Hepatic stellate cell (primary cell): Measurements from ENCODE around the gene SVIL.
"Not testable (repeated sequence)": the region's sequence is repeated elsewhere in the genome, so short reads cannot be mapped to it uniquely, and the experiment has no call there.

Source experiments
- DNase-seq: peaks from one replicate; pipeline ENCODE4 v3.0.0; 2011; ENCODE audit warnings: low spot score

The SVIL gene

DNA sequence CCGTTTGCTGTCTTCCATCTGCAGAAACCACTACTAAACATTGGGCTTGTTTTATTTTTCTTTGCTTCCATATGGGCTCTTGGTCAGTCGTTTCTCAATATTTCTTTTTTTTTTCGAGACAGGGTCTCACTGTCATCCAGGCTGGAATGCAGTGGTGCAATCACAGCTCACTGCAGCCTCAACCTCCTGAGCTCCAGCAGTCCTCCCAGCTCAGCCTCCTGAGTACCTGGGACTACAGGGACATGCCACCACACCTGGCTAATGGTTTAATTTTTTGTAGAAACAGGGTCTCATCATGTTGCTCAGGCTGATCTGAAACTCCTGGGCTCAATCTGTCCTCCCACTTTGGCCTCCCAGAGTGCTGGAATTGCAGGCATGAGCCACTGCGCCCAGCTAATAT lies 182.8 kb downstream of the SVIL start:
- DNase-seq: no peak

DNA sequence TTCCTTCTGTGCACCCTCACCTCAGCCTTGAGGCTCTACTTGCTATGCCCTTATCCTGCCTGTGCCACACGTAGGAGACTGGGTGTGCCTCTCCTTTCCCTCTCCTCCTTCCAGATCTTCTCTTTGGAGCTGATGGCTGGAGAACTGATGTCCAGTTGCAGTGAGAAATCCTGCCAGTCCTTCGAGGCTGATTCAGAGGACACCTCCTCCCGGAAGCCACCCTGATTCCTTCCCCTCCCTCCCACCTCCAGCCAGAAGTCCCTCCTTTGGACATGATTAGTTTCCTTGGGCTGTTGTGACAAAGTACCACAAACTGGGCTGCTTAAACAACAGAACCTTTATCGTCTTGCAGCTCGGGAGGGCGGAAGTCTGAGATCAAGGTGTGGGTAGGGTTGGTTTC lies 184.4 kb downstream of the SVIL start:
- DNase-seq: no peak

DNA sequence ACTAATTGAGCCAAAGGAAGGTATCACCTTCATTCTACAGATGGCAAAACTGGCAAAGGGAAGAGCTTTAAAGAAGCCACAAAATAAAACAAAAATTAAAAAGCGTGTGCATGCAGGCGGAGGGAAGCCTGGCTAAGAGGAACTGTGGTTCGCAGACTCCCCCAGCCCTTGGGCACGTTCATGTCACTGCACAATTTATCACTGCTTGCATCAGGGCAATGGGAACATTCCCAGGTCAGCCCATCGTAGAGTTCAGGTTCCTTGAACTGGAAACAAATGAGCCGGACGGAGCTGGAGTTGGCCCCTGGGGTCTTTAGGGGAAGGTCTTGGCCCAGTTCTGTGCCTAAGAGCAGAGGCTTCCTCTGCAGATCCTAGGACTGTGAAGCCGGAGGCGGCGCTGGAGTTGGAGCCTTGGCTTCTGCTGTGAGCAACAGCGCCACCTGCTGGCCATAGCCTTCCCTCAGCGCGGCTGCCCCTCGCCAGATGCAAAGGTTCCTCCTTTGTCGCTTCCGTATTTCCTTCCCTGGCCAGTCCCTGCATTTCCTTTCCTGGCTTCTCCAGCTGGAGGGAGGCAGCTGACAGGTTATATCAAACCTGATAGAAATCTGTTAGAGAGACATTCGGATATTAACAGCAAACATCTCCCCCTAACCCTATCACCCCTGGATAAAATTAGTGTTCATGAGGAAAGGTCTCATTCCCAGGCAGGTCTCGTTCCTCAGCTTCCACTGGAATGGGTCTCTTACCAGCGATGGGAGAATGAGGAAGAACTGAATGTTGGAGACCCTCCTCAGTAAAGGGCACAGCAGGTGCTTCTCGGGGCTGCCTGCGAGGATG lies 185.8 kb downstream of the SVIL start:
- DNase-seq: peak; percentile 31

DNA sequence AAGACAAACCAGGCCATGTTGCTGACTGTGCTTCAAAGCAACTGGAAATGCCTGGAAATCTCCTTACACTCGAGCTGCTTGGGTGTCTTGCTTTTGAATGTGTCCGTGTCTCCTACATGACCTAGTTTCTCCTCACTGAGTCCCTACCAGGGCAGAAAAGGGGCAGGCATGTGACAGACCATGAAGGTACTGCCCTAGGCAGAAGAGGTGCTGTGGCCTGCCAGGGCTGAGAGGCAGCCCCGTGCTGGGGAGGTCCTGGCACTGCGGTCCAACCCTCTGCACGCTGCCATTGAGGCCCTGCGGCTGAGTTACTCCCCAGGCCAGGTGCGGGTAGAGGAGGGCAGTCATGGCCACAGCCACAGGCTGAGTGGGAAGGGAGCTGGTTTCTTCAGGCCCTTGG lies 186.6 kb downstream of the SVIL start:
- DNase-seq: no peak

DNA sequence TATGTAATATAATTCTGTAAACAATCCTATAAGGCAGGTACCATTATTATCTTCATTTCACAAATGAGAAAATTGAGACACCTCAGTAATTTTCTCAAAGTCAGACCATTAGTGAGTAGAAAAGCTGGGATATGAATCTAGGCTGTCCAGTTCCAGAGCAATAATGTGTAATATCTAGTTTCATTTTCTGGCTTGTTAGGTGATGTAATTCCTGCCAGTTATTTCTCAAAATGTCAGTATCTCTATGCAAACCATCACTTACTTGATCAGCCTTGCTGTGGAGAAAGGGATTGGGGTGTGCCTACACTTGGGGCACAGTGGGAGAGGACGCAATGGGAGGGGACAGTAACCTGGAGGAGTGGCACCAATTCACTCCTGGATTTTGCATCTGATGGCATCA lies 188.4 kb downstream of the SVIL start:
- DNase-seq: no peak

DNA sequence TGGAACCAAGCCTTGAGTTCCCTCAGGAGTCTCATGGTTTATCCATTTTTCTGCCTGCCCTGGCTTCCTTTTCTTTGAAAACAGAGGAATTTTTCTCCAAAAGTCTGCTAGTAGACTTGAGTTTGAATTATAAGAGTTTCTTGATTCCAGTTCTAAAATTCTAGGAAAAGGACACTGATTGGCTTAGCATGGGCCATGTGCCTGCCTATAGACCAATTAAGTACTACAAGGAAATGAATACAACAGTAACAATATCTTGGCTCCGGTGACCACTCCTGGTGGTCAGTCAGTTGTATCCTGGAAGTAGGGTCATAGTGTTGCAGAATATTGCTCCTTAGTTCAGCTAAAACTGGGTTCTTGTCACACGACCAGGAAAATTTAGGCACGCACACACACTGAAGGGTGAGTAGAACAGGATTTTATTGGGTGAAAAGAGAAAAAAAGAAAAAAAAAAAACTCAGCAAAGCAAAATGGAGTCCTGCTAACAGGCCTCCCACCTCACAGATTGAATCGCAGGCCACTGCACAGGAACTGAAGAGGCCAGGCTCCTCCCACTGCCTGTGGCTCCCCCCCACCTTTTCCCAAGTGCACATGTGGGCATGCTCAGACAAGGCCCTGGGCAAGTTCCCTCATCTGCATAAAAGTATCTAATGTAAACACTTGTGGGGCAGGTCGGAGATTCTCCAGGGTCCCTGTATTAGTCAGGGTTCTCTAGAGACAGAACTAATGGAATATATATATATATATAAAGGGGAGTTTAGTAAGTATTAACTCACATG lies 190.8 kb downstream of the SVIL start:
- no peak for DNase-seq

DNA sequence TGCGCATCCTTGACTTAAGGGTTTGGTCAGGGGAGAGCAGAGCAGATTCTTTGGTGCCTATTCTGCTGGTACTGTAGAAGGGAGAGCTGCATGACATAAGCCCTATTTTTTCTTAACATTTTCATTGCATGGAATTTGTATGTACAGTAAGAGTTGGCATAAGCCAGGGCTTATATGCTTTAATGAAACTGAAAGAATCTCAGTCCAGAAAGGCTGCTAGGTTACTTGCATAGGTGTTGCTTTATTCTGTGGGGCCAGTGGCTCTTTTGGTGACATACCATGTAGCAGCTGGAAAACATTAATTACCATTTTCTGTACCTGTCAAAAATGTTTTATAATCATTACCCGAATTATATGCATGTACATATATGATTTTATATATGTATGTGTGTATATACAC lies 193.8 kb downstream of the SVIL start:
- no peak for DNase-seq

DNA sequence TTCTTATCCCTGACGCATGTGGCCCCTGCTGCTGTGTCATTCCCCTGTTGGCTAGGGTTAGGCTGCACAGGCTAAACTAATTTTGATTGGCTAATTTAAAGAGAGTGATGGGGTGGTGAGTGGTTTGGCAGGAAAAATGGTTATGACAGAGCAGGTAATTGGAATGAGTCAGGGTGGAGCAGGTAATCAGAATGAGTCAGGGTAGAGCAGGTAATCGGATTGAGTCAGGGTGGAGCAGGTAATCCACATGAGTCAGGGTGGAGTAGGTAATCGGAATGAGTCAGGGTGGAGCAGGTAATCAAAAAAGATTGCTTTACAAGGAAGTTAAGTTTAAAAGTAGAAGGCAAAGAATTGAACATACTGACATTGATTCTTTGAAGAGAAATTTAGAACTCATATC lies 195.8 kb downstream of the SVIL start:
- not testable (repeated sequence) for DNase-seq

DNA sequence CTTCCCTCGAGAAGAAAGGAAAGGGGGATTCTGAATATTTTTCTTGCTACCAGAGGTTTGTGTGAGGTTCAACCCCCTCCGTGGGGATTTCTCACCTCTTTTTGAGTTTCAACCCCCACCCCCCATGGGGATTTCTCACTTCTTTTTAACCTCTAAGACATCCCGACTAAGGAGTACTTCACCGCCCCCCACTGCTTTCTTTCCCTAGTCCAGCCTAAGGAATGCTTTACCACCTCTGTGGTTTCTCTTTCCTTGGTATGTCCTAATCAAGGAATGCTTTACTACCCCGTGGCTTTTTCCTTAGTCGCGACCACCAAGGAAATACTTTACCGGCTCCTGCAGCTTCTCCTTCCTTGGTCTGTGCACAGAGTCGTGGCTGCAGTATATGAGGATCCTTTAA lies 196.5 kb downstream of the SVIL start:
- DNase-seq: no peak

DNA sequence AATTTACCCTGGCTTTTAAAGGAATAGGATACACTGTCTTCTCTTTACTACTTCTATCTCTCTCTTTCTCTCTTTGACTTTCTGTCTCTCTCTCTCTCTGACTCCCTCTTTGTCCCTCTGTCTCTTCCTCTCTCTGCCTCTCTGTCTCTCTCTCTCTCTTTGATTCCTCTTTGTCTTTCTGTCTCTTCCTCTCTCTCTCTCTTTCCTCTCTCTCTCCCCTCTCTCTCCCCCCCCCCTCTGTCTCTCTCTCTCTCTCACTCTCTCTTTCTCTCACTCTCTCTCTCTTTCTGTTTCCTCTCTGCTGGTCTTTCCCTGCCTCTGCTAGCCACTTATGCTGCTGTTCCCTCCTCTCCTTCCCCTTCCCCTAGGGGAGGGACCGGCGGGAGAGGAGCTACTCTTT lies 196.9 kb downstream of the SVIL start:
- no peak for DNase-seq

DNA sequence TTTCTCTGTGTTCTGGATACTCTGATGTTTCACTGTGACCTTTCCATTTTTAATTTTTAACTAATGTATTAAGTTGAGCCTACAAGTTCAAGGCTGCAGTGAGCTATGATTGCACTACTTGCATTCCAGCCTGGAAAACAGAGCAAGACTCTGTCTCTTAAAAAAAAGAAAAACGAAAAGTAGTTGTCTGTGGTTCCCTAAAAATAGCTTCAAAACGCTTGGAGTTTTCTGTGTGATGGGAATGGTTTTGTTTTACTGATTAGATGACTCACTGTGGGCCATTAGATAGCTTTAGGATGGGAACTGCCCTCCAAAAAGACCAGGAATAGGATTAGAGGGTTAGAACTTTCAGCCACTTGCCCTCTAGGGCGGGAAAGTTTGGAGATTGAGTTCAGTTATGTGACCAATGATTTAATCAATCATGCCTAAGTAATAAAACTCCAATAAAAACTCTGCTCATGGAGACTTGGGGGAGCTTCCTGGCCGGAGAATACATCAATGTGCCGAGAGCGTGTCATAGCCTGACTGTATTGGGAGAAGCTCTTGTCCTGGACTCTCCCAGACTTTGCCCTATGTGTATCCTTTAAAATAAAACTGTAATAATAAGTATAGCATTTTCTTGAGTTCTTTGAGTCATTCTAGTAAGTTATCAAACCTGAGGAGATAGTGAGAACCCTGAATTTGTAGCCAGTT lies 198.8 kb downstream of the SVIL start:
- peak; percentile 50 for DNase-seq

DNA sequence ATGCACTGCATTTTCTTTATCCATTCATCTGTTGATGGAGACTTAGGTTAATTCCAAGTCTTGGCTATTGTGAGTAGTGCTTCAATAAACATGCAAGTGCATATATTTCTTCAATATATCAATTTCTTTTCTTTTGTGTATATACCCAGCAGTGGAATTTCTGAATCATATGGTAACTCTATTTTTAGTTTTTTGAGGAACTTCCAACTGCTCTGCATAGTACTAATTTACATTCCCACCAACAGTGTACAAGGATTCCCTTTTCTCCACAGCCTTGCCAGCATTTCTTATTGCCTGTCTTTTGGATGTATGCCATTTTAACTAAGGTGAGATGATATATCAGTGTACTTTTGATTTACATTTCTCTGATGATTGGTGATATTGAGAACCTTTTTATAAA lies 200.7 kb downstream of the SVIL start:
- no peak for DNase-seq

DNA sequence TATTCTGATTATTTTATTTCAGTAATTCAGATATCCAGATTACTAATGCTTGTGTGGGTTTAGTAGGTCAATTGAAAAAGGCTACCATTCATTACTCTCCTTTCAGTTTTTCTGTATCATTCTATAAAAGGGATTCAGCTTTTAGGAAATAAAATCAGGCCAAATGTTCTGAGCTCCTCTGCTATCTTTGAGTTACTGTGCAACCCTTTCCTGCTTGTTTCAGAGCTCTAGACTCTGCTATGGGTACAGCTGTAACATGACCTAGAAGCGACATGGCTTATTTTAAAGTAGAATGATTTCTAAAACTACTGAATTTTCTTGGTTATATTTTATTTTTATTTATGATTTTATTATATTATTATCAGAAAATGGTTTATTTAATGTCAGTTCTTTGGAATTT lies 203.1 kb downstream of the SVIL start:
- no peak for DNase-seq

DNA sequence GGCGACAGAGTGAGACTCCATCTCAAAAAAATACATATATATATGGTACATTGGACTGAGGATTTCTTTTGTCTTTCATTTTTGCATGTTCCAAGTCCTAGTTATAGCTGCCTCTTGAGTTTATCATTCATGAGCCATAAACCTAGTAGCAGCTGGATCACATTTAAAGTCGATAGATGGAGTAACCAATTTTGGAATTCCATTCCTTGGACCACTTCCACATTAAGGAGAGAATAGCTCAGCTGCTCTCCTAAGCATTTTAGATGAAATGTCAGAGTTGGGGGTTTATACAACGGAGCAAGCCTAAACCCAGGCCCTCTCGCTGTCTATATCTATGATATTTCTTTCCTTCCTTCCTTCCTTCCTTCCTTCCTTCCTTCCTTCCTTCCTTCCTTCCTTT lies 204.7 kb downstream of the SVIL start:
- no peak for DNase-seq

DNA sequence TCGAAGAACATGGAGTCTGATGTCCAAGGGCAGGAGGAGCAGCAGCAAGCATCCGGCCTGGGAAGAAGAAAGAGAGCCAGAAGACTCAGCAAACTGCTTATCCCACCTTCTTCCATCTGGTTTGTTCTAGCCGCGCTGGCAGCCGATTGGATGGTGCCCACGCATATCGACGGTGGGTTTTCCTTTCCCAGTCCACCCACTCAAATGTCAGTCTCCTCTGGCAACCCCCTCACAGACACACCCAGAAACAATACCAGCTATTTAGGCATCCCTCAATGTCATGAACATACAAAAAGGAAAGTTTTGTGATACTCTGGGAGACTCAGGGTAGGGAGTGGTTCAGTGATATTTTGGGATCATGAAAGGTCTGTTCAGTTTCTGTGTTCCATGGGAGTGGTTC lies 206.3 kb downstream of the SVIL start:
- DNase-seq: no peak

DNA sequence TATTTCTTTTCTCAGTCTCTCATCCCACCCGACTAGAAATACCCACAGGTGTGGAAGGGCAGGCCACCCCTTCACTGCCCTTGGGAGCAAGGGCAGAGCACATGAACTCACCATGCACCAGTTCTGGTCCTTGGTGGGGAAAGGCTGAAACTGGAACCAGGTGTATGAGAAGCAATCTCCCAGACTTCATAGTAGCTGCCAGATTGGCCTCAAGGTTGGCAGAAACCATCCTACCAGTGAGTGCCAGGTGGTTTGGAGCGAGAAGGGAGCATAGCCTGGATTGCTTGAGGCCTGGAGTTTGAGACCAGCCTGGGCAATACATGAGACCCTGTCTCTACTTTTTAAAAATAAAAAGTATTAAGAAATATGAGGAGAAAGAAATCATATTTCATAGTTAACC lies 207.1 kb downstream of the SVIL start:
- no peak for DNase-seq

DNA sequence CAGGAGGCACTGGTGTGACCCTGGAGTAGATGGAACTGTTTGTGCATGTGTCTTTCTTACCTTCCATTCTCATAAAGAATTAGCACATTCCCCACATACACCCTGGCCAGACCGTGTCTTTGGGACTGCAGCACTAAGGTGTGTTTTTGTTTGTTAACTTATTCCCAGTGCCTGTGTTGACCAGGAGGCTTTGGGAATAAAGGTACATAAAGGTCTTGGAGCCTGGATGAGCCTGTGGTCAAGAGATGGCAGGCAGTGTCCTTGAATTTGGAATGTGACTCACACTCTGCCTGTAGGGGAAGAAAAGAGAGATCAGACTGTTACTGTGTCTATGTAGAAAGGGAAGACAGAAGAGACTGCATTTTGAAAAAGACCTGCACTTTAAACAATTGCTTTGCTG lies 208.4 kb downstream of the SVIL start:
- no peak for DNase-seq

DNA sequence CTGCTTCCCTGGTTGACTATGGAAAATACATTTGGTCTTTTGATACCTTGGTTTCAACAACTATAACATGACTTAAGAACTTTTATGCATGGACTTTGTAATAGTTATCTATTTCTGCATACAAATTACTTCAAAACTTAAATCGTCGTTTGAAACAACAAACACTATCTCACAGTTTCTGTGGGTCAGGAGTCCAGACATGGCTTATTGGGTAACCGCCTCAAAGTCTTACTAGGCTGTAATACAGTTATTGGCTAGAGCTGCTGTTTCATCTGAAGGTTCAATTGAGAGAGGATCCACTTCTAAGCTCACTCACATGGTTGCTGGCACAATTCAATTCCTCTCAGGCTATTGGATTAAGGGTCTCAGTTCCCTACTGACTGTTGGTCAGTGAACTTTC lies 210.8 kb downstream of the SVIL start:
- no peak for DNase-seq

DNA sequence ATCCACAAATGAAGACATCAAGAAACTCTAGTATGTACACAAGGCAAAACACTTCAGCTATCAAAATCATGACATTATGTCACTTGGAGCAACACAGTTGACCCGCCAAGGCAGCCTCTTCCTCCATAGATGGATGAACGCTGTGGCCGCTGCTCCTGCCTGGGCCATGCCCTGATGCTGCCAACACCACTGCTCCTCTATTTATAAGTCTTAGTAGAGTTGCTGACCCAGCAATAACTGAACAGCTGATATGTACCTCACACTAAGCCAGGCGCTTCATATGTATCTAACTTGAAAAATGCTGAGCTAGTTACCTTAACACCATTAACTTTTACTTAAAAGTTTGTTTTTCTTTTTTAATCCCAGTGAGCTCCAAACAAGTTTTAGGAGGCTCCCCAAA lies 214.0 kb downstream of the SVIL start:
- no peak for DNase-seq

DNA sequence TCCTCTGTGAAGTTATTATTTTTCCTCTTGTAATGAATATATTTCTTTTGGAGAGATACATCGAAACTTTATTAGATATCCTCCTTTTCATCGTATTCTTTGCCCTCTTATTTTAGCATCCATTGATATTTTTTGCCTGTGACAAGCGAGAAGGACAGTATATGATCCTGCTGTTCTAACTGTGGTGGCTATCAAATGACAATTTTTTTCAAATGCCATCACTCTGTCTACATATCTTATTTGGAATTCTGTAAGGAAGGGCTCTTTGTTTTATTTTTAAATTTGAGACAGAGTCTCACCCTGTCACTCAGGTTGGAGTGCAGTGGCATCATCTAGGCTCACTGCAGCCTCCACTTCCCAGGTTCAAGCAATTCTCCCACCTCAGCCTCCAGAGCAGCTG lies 217.4 kb downstream of the SVIL start:
- no peak for DNase-seq

DNA sequence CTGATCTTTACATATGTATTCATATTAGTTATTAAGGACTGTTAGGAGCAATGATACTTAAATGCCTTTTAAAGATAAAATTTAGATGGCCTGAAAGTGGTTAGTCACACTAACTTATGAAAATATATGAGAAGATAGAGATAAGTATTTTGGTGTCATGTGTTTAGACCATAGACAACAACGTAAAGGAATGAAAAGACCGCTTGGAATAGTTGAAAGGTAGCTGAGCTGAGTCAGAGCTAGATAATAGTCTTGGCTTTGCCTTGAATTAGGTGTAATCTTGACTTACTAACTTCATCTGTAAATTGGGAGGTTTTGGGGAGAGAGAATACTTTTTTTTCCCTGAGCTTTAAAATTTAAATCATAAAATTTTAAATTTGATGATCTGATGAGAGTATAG lies 218.9 kb downstream of the SVIL start:
- no peak for DNase-seq

DNA sequence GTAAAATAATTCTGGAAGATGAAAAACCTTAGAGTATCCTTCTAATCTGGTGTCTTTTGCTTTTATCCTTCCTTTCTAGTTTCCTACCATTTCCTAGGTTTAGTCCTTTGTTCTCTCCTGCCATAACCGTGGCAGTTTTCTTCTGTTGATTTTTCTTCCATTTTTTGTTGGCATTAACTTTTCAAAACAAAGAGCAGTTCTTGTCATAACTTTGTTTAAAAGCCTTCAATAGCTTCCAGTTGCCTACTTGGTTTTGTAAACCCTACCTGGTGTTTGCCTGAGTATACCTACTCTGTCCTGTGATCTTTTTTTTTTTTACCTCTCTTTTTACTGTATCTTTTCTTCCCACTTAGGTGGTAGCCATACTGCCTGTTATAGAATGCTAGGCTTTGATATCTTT lies 220.3 kb downstream of the SVIL start:
- no peak for DNase-seq

DNA sequence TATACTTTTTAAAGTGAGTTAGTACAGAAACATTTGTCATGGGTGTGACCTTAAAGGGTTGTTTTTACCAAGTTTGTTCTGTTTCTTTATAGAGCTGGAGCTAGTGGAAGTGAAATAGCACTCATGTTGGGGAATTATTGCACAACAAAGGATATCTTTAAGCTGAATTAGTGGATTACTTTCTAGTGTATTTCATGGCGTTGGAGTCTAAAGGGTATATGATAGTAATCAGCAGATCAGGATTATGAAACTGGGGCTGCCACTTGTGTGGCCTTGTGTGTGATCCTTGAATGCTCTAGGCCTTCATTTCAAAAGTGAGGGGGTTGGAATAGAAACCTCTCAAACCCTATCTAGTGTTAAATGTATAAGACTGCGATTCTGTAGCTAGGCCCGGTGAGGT lies 222.3 kb downstream of the SVIL start:
- no peak for DNase-seq
